Measurements from ENCODE around the gene GPR34. TPM values are rescaled to one million over a fixed set of nuclear protein-coding genes. Genes with fewer than 3 reads are reported as not detected.
A peak's percentile ranks its signal among the peaks of the same experiment; 100 is the strongest.
"Not testable (repeated sequence)": the region's sequence is repeated elsewhere in the genome, so short reads cannot be mapped to it uniquely, and the experiment has no call there.

Gene GPR34
- total and polyA plus RNA-seq, 5 experiments from 2014 or later: 0.18 to 0.52 (median 0.33) TPM

DNA sequence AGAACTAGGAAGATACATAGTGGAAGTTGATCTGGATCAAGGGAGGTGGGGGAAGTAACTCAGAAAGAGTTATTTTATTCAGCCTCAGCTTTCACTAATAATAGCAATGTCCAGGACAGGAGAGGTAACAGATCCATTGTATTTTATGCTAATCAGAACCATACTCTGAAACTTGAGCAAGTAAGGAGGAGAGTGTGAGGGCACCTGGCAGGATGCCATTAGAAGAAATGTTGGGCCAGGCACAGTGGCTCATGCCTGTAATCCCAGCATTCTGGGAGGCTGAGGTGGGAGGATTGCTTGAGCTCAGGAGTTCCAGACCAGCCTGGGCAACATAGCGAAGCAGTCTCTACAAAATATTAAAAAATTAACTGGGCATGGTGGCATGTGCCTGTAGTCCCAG is 16.3 kb downstream of the GPR34 start:
- Mint-ChIP-seq H3K9me3 (no peaks in the 10 kb centered on the region), H3K4me1 (peaks cover 23 to 61% (median 43%) of the 10 kb centered on the region in 4 donors), H3K36me3 (peaks cover 0 to 3% (median 2%) of the 10 kb centered on the region in 3 donors), H3K27me3 (no peaks in the 10 kb centered on the region), H3K4me3 (peak overlapping the region in 6 of 10 donors; percentile 14 to 63 (median 50)), H3K27ac (peak overlapping the region in 9 of 10 donors; percentile 42 to 92 (median 74))
- ATAC-seq (no peak), DNase-seq (no peak)
- POLR2A ChIA-PET: interaction anchor here (1.3 kb wide), 1 partner anchor 11 kb away, joined by 3 read pairs; no protein-coding TSS in a partner anchor

DNA sequence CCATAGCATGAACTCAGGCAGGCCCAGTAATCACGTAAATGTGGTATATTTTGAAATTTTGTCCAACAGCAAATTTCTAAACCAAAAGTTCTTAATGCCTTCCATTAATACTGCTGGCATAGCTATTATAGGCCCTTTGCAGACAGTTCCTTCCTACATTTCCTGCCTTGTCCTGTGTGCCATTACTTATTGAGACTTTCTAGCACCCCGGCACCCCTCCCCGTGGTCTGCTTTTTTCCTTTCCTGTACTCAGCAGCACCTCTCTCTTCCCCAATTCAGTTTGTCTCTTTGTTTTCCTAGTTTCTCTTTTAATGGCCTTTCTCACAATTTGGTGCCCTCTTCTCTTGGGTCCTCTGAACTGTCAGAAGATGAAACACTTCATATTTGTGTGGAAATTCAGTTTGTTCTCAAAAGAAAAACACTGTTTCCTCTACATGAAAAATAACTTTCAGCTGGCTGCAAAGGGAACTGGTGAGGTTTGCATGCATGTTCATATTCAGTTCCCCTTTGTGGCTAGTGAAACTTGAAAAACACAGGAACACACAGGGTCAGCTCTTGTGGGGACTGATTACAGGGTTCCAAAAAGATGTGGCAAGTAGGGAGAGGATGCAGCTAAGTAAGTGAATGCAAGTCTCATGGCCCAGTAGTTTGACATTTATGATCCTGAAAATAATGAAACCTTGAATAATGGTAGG is 17.1 kb downstream of the GPR34 start:
- Mint-ChIP-seq H3K4me1 (peaks cover 25 to 63% (median 47%) of the 10 kb centered on the region in 4 donors), H3K9me3 (no peaks in the 10 kb centered on the region), H3K27ac (peak overlapping the region; percentile 13 to 94 (median 51)), H3K36me3 (peaks cover 0 to 3% (median 2%) of the 10 kb centered on the region in 3 donors), H3K27me3 (no peaks in the 10 kb centered on the region), H3K4me3 (peak overlapping the region in 9 of 10 donors; percentile 39 to 76 (median 64))
- ATAC-seq: peak; percentile 44 to 54
- POLR2A ChIA-PET: interaction anchor here (1.3 kb wide), 1 partner anchor 10 kb away, joined by 3 read pairs; no protein-coding TSS in a partner anchor
- DNase-seq: peak in 2 of 10 donors; percentile 0 to 5

DNA sequence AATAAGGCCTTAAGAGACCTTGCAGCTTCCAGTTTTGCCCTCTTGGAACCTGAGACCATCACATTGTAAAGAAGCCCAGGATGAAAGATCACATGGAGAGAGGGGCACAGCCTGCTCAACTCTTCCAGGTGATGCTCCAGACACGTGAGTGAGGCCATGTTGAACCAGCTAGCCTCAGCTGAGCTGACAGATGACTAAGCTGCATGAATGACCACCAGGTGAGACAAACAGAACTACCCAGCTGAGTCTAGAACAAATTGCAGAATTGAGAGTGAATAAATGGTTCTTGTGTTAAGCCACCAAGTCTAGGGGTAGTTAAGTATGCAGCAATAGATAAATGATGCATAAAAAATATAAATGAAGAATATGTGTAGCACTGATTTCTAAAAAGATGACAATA is 18.4 kb downstream of the GPR34 start:
- Mint-ChIP-seq H3K27ac (peak overlapping the region in 8 of 10 donors; percentile 3 to 92 (median 26)), H3K9me3 (no peaks in the 10 kb centered on the region), H3K4me1 (peaks cover 26 to 59% (median 47%) of the 10 kb centered on the region in 4 donors), H3K36me3 (peaks cover 0 to 3% (median 0%) of the 10 kb centered on the region in 3 donors), H3K4me3 (no peak overlapping the region), H3K27me3 (no peaks in the 10 kb centered on the region)
- POLR2A ChIA-PET: no interaction called here
- DNase-seq (no peak), ATAC-seq (no peak)

DNA sequence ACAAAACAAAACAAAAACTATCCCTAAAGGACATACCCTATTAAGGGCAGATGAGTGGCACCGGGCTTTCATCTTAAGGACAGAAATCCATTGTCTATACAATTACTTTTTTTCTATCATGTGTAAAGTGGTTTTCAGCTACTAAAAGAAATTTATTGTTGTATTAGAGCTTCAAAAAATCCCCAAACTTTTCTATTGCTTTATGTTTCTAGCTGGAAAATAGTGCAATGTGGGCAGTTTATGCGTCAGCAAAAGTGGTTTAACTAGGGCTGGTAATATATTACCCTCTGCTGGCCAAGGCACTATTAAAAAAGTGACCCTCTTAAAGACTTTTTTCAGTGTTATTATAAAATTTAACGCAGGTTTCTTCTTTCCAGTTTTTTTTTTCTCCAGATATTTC is 19.7 kb downstream of the GPR34 start:
- Mint-ChIP-seq H3K4me3 (no peak overlapping the region), H3K27ac (no peak overlapping the region), H3K9me3 (no peaks in the 10 kb centered on the region), H3K4me1 (peaks cover 28 to 57% (median 51%) of the 10 kb centered on the region in 4 donors), H3K27me3 (no peaks in the 10 kb centered on the region), H3K36me3 (peaks cover 0 to 2% (median under 1%) of the 10 kb centered on the region in 3 donors)
- no peak for DNase-seq
- no peak for ATAC-seq
- POLR2A ChIA-PET: no interaction called here

DNA sequence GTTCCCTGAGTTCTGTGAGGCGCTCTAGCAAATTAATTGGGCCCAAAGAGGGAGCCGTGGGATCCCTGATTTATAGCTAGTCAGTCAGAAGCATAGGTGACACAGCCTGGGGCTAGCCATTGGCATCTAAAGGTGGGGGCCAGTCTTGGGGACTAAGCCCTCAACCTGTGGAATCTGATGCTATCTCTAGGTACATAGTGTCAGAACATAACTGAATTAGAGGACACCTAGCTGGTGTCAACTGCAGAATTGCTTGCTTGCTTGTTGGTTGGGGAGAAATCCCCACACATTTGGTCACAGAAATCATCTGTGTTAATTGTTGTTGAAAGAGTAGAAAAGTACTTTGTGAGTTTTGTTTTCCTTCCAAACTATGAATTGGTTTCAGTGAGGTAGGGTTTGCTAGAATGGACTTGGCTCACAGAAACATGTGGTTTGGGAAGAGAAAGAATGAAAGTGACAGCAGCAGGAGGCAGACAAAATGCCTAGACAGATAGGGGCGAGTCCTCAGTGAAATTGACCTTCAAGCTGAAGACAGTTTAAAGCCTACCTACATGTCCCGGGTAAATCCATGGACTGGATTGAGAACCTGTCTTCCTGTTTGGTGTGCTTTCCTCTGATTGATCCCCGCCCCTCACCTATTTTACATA is 22.4 kb downstream of the GPR34 start:
- no peak overlapping the region for H3K4me3 Mint-ChIP-seq
- DNase-seq: no peak
- peaks cover 0 to 10% (median 8%) of the 10 kb centered on the region in 3 donors for H3K36me3 Mint-ChIP-seq
- POLR2A ChIA-PET: no interaction called here
- H3K4me1 Mint-ChIP-seq: peaks cover 19 to 46% (median 43%) of the 10 kb centered on the region in 4 donors
- H3K27ac Mint-ChIP-seq: no peak overlapping the region
- ATAC-seq: no peak
- peaks cover 0 to 3% (median 0%) of the 10 kb centered on the region in 9 donors for H3K9me3 Mint-ChIP-seq
- H3K27me3 Mint-ChIP-seq: no peaks in the 10 kb centered on the region

DNA sequence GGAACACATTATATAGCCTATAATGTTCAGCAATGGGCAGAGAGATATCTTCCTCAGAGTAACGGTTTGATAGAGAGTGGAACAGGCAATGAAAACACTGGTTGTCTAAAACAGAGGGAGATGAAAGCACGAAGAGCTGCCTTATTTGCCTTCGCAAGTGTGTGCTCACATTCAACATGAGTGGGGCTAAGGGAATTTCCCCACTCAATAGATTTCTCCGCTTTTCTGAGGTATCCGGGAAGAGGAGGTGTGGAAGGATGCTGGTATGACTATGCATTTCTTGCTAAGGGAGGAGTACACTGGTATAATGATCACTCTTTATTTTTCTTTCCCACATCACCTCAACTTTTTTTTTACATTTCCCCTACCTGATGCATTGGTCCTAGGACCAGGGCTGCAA is 27.4 kb downstream of the GPR34 start:
- H3K27me3 Mint-ChIP-seq: no peaks in the 10 kb centered on the region
- ATAC-seq (no peak), DNase-seq (no peak)
- H3K4me1 Mint-ChIP-seq: peaks cover 15 to 60% (median 41%) of the 10 kb centered on the region in 4 donors
- H3K27ac Mint-ChIP-seq: peak overlapping the region in 7 of 10 donors; percentile 2 to 61 (median 29)
- peaks cover 5 to 29% (median 16%) of the 10 kb centered on the region in 3 donors for H3K36me3 Mint-ChIP-seq
- H3K4me3 Mint-ChIP-seq: peak overlapping the region in 1 of 10 donors; percentile 47
- H3K9me3 Mint-ChIP-seq: peaks cover 0 to 31% (median 9%) of the 10 kb centered on the region in 9 donors
- POLR2A ChIA-PET: interaction anchor here (0.8 kb wide), 1 partner anchor 10 kb away, joined by 3 read pairs; no protein-coding TSS in a partner anchor

DNA sequence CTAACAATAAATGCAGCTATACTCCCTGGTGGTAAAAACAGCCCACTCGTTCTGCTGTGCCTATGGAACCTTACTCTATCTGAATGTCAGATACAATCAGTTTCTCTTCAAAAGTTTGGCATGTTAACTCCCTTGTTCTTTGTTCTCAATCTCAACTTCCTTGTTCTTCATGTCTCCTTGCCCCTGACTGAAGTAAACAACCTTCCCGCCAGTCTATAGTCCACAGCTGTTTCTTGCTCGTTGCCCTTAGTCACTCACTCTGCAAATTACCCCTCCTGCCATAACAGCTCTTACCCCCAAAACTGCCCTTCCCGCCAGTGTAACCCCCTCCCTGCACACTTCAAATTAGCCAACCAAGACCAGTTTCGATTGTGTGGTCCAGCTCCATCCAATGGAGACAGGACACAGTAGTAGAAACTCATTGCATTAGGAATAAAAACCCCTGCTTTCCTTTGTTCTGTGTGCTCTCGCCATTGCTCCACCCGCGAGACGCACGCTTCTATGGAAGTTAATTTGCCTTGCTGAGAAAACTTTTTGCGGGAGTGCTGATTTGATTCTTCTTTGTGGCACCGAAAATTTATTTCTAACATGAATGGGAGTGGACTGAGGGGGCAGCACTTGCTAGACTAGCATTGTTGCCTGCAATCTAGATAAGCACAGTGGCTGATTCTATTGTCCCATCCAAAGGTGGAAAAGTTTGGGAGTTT is 28.1 kb downstream of the GPR34 start:
- H3K36me3 Mint-ChIP-seq: peaks cover 5 to 29% (median 16%) of the 10 kb centered on the region in 3 donors
- peak overlapping the region in 9 of 10 donors; percentile 4 to 49 (median 36) for H3K4me3 Mint-ChIP-seq
- peak overlapping the region; percentile 11 to 83 (median 53) for H3K27ac Mint-ChIP-seq

DNA sequence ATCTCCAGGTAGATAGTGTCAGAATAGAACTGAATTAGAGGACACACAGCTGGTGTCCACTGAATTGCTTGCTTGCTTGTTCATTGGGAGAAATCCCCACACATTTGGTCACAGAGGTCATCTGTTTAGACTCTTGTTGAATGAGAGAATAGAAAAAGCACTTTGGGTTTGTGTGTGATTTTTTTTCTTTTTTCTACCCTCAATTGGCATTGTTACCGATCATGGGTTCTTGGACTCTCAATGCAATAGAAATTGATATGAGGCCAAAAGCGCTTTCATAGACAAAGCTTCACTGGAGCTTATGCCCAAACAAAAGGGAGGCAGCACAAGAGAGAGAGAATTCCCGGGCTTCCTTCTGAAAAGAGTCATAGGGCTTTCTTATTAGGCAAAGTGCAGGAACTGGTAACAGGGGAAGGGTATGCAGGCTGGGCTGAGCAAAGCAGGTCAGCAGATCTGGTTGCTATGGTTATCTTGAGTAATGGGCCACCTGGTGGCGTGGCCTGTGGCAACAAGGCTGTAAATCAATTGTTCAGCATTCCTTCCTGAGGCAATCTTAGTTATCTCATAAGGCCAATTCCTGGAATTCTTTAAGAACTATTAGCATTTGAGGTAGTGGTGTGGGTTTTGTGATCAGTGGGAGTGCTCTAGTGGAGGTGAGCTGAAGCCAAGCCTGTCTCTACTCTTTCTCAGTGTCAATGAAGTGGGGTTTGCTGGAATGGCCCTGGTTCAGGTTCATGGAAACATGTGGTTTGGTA is 29.9 kb downstream of the GPR34 start:
- H3K27ac Mint-ChIP-seq: peak overlapping the region in 3 of 10 donors; percentile 21 to 69 (median 53)
- H3K9me3 Mint-ChIP-seq: peaks cover 0 to 31% (median 9%) of the 10 kb centered on the region in 9 donors
- POLR2A ChIA-PET: no interaction called here
- peaks cover 15 to 70% (median 57%) of the 10 kb centered on the region in 4 donors for H3K4me1 Mint-ChIP-seq
- no peak for ATAC-seq
- no peak for DNase-seq
- peaks cover 5 to 29% (median 14%) of the 10 kb centered on the region in 3 donors for H3K36me3 Mint-ChIP-seq
- H3K4me3 Mint-ChIP-seq: peak overlapping the region in 1 of 10 donors; percentile 31
- H3K27me3 Mint-ChIP-seq: no peaks in the 10 kb centered on the region

More for the DNA sequence above, 28.1 kb downstream of the GPR34 start:
- no peak for DNase-seq
- POLR2A ChIA-PET: no interaction called here
- peaks cover 0 to 33% (median 9%) of the 10 kb centered on the region in 9 donors for H3K9me3 Mint-ChIP-seq
- peaks cover 14 to 64% (median 48%) of the 10 kb centered on the region in 4 donors for H3K4me1 Mint-ChIP-seq
- no peak for ATAC-seq
- no peaks in the 10 kb centered on the region for H3K27me3 Mint-ChIP-seq

DNA sequence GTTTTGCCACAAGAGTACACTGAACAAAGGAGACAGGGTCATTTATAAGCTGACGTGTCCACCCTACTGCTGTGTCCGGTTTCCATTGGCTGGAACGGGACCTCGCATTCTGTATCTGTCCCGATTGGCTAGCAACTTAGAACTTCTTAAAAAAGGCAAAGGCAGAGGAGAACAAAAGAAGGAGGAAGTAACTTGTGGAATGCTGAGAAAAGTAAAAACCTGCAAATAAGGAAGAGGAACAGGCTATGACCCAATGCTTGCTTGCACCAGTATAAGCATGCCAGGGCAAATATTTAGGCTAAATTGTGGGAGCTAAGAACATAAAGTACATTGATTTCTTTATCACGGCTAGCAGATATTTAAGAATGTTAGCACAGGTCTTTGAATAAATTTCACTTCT is 30.8 kb downstream of the GPR34 start:
- Mint-ChIP-seq H3K36me3 (peaks cover 5 to 22% (median 9%) of the 10 kb centered on the region in 3 donors), H3K9me3 (peaks cover 0 to 30% (median 9%) of the 10 kb centered on the region in 9 donors), H3K4me1 (peaks cover 12 to 73% (median 60%) of the 10 kb centered on the region in 4 donors), H3K27ac (peak overlapping the region in 7 of 10 donors; percentile 34 to 67 (median 54)), H3K4me3 (peak overlapping the region in 7 of 10 donors; percentile 8 to 56 (median 31))
- ATAC-seq, H3K27me3 Mint-ChIP-seq, DNase-seq, POLR2A ChIA-PET: not testable (repeated sequence)

DNA sequence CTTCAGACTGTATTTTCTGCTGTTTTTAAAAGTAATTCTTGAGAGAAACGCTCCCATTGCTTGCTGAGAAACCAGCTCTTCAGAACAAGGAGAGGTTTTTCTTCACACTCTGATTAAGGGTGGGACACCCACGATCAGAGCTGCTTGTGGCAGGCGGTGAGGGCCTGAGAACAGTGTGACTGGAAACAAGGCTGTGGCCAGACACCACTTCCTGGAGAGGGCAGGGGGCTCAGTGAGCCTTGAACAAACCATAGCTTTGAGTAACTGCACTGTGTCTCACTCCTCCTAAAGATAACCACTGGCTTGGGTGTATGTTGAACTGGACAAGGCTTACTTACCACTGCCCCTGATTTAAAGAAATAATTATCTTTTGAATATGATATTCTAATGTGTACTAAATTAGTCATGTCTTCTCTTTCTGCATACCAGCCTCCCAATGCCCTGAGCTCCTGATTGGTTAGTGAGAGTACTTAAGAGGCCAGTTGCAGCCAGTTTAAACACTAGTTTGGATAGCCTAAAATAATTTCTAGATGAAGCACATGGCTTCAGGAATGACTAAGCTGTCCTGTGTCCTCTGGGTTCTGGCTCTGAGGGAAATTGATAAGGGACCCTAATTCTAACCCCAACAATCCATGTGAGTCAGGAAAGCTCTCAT is 31.5 kb downstream of the GPR34 start:
- Mint-ChIP-seq H3K4me3 (peak overlapping the region in 9 of 10 donors; percentile 3 to 50 (median 40)), H3K4me1 (peaks cover 12 to 74% (median 60%) of the 10 kb centered on the region in 4 donors), H3K27me3 (no peaks in the 10 kb centered on the region), H3K9me3 (peaks cover 0 to 30% (median 9%) of the 10 kb centered on the region in 9 donors), H3K36me3 (peaks cover 5 to 22% (median 9%) of the 10 kb centered on the region in 3 donors), H3K27ac (peak overlapping the region in 7 of 10 donors; percentile 1 to 85 (median 56))
- ATAC-seq (peak; percentile 86 to 88), DNase-seq (peak in 7 of 10 donors; percentile 13 to 39 (median 29))
- POLR2A ChIA-PET: no interaction called here

DNA sequence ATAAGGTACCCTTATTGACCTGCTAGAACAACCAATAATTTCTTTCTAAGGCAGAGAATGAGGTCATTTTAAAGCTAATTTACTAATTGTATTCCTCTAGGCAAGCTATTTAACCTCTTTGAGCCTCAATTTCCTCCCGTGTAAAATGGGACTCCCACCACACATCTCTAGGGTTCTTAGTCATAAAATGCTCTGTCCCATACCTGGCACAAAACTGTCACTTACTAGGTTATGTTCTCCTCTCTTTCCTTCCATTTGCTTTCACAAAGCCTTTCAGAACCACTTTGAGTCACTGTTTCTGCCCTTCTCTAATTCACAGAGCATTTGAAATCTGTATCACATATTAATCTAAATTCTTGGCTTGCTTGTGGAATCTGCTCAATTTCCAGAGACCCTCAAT is 32.8 kb downstream of the GPR34 start:
- Mint-ChIP-seq H3K27ac (peak overlapping the region in 3 of 10 donors; percentile 46 to 64 (median 59)), H3K36me3 (peaks cover 5 to 22% (median 9%) of the 10 kb centered on the region in 3 donors), H3K4me3 (no peak overlapping the region), H3K27me3 (no peaks in the 10 kb centered on the region), H3K4me1 (peaks cover 13 to 67% (median 52%) of the 10 kb centered on the region in 4 donors), H3K9me3 (peaks cover 0 to 30% (median 9%) of the 10 kb centered on the region in 9 donors)
- POLR2A ChIA-PET: no interaction called here
- ATAC-seq (no peak), DNase-seq (no peak)
